IPS DF 19.7 (cell line): ENCODE data around the gene KLF13.

Experiments
- DNase-seq: peaks from one replicate; pipeline ENCODE4 v3.0.0-alpha.2; 2013; ENCODE audit warnings: low read depth, low spot score

The KLF13 gene

DNA sequence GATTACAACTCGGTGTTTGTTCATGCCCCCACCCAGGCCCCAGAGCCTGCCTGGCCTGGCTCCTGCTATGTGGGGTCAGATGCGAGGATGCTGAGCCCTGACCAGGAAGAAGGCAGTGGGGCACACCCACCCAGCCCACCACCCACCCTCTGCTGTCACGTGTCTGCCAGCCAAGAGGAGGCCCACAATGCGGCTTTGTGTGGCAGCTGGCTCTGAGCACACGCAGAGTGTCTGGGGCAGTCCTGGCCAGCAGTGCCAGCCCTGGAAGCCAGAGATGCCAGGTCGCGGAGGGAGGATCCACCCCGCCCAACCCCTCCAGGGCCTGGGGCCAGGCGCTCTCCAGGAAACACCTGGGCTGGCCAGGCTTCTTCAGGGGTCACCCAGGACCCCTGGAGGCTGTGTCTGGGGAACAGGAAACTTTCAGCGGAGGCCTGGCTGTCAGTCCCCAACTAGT is 26.4 kb upstream of the KLF13 start:
- DNase-seq, result no peak

DNA sequence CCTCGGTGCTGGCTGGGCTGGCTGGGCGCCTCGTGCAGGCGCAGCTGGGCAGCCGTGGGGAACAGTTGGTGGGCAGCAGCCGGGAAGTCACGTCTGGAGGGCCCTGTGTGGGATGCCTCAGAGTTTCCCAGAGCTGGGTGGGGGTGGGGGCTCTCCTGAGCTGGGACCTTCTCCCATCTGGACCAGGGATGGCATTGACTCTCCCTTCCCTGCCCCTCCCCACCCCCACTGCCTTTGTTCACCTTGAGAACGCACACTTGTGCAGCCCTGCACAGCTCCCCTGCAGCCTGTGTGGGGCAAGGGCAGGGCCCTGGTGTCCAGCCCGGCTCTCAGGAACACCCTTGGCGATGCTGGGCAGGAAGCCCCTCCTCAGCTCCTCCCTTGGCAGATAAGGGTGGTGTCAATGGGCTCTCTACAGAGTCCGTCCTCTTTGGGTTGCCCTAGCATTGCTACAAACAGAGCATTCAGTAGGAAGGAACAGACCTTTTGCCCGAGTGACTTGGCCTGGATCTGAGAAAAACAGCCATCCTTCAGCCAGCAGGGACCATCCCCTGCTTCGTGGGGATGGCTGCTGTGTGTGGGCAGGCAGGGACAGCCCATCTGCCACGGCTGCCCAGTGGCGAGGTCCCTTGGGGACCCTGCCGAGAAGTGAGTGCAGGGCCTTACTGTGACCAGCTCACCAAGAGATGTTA is 25.5 kb upstream of the KLF13 start:
- no peak for DNase-seq

DNA sequence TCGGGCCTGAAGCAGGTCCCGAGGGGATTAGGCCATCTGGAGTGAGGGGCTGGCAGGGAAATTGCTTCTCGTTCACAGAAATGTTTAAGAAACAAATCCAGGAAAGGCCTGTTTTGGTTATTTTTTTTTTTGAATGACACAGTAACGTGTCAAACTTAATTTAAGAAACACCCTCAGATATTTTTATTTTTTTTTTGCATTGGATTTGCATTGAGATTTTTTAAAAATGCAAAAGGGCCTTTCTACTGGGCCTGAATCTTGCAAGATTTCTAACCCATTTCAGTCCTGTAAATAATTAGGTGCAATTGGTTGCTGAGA is 25.0 kb upstream of the KLF13 start:
- no peak for DNase-seq

DNA sequence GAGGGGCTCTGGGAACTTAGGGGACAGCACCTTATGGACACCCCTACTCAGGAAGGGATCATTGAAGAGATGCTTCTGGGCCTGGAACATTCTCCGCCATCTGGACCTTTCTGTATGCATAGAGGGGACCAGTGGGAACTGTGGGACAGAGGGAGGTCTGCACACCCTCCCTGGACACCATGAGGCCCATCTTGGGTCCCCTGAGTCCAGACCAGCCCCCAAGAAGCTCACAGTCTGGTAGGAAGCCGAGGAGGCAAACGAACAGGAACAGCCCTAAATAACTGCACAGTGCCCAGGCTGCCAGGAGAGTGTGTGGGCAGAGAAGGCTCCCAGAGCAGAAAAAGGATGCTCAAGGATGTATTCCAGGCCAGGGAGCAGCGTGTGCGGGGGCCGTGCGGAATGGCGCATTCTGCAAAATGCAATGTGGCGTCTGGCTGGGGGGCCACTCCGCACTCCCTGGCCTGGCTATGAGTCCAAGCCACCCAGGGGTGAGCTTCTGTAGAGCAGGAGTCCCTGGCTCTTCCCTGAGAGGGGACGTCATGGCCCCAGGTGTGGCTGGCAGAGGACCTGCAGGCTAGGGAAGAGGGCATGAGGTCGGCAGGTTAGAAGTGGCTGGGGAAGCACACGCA is 24.5 kb upstream of the KLF13 start:
- no peak for DNase-seq

DNA sequence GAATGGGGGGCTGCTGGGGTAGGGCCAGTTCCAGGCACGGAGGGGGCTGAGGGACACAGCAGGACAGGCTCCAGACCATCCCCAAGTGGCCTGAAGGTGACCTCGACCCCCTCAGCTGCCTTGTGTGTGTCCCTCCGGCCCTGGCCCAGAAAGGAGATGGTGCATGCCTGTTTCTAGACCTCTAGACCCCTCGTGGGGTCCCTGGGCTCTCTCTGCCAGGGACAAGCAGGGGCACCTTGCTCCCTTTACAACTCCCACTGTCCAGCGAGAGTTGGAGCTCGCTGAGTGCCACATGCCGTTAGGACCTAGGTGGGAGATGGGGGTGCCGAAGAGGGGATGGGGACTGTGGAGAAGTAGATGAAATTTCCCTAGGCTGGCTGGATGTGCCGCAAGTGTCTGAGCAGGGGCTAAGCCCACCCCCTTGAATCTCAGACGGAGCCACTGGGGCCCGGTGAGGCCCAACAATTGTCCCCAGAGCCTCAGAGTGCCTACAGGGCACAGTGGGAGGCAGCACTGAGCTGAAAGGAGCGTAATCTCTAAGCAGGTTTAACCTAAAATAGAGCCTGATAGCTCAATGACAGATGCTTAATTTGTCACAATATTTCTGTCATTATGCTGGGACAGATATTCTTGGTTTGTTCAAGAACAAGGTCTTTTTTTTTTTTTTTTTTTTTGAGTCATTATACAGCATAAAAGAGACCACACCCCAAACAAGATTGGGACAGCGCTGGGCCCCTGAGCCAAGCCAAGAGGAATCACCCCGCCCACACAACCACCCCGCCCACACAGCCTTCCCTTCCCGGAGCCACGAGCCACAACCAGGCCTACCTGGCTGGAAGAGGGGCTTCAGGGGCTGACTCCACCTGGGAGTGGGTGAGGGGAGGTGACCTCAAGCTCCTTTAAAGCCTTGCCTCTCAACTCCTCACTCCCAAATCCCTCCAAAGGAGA is 23.6 kb upstream of the KLF13 start:
- DNase-seq, result no peak

DNA sequence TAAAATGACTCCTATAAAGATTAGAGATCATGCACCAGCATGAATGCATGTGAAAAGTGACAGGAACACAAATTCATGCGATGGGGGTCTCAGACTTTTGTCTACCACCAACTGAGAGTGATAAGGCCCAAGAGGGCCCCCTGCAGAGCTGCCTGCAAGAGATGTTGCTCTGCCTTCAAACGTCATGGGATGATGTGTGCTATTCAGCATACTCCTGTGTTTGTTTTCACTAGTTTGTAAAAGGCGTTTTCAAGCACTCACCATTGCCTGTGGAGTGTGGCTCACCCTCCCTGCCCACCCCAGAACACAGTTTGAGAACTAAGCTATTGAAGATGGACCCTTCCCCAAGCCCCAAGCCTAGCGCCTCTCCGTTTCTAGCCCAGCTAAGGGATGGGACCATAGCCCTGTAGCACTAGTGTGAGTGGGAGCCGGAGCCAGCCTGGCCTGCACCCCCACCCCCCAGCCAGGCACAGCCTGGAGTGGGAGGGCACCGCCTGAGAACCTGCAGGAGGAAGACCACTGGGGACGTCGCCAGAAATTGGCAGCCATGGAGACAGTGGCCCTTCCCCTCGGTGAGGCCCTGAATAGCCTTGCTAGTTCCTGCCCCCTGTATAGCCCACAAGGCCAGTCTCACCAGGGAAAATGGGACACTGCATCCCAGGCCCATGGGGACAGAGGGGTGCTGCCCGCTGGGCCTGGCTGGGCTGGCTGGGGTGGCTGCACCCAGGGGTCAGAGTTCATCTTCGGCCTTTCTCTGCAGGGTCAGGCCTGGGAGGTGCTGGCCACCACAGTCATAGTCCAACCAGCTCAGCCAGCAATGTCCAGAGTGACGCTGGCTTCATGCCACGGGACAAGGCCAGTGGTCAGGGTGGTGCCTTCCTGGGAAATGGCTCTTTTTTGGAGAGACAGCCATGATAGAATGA is 22.6 kb upstream of the KLF13 start:
- DNase-seq, result no peak

DNA sequence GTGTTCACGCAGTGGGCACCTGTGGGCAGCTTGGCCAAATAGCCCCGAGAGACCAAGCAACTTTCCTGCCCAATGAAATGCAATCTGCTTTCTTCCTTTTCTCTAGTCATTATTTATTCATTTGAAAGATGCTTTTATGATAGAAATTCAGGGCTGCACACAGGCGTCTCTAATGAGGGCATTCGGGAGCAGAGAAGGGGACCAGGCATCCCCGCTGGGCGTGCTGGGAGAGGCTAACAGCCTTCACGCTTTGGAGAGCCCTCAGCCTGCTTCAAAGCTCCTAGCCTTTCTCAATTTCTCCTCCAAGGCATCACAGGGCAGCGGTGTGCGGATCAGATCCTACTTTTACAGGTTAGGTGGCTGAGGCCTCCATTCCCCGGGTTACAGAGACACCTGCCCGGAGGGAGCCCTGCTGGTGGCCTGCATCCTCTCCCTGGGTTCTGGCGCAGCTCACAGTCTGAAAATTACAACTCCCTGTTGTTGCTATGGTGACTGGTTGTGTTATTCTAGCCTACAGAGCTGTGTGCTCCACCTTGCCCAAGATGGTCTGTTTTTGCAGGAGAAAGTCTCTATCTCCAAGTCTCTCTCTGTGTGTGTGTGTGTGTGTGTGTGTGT is 21.8 kb upstream of the KLF13 start:
- DNase-seq, result no peak

DNA sequence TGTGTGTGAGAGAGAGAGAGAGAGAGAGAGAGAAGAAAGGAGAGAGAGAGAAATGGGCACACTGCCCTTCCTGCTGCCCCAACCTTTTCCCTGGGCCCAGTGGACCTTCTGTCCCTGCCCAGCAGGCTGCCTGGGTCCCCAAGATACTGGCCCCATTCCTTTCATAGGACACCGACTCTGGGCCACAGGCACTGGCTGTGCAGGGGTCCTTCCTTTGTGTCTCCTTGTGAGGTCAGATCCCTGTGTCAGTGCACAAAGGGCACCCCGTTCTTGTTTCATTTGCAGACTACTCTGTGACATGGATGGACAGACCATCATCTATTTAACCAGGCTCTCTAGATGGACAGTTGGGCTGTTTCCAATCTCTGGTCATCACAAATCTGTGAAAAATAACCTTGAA is 21.3 kb upstream of the KLF13 start:
- DNase-seq, result no peak

DNA sequence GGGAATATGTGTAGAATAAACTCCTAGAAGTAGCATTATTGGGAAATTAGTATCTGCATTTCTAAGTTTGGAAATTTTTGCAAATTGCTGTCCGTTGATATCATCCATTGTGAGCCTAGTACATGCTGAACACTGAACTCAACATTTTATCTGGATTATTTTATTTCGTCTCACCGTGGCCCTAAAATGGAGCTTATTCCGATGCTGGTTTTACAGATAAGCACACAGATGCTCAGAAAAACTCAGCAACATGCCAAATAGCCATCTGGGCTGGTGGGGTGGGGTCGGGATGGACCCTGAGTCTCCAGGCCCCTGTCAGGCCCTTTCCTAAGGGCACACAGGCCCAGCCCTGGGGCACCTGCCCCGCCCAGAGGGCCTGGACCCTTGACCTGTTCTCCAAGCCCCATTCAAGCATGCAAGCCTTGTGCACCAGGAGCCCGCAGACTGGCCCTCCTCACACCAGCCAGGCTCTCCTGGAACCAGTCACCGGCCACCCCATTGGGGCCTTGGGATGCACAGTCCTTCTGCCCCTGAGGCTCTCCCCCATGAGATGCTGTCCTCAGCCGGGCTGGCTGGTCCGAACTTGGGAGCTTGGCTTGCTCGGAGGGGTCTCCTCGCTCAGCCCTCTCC is 20.7 kb upstream of the KLF13 start:
- no peak for DNase-seq

DNA sequence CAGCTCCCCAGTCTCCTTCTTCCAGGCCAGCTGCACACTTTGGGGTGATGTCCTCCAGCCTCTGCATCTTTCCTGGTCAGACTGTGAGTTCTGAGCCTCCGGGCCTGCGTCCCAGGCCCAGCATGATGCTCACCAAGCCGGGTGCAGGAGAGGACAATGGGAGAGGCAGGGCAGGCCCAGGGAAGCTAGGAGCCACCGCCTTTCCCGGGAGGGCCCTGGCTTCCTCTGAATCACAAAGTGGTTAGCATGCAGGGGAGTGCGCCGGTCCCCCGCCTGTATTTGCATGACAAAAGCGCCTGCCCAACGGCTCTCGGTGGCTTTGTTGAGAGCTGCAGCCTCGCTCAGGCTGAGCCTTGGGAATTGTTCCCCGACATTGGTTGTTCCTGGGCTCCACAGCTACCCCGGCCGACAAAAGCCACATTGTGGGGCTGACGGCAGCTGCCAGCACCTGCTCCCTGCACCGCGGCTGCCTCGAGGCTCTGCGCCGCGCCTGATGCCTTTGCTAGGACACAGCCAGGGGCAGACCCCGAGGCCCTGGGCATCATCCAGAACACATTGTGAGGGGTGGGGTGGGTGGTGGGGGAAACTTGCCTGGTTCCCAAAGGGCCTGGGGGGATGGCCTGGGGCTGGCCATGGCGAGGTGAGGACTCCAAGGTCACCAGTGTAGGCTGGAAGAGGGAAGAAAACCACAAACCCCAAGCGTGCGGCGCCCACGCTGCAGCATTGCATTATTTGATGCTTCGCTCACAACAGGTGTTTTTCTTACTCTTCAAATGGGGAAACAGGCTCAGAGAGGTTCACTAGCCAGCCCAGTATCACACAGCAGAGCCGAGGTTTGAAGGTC is 20.0 kb upstream of the KLF13 start:
- DNase-seq, result peak; percentile 94

DNA sequence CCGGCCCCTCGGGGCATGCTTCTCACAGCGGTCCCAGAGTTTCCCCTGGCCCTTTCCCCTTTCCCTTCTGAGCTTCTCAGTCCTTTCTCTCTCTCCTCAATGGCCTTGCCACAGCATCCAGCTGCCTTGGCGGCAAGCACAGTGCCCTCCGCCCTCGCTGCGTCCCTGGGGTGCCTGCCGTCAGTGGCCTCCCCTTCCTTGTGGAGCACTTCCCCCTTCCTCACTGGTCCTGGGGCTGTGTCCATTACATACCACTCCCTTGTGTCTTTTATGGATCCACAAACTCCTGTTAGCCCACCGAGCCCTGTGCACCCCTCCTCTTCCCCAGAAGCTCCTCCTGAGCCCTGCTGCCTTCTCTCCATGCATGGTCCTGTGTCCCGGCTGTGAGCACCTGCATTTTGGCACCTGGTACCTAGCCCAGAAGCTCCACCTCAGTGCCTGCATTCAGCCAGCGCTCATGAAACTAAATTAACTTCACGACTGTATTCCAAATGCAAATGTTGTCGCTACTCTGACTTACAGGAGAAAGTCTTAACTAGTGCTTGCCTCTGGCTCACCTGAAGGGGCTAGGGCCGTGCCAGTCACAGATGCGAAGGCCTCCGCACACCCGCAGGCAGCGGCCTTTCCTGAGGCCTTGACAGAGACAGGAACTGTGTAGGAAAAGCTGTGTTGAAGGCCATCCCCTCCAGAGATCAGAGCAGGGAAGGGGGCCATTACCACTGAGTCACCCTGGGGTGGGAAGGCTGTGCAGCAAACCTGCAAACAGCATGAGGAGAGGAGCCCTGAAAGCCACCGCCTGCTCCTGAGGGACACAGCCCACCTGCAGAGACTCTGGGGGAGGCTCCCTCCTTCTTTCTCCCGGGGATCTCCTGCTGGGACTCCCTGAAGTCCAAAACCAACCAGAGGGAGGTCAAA is 19.1 kb upstream of the KLF13 start:
- DNase-seq, result no peak

DNA sequence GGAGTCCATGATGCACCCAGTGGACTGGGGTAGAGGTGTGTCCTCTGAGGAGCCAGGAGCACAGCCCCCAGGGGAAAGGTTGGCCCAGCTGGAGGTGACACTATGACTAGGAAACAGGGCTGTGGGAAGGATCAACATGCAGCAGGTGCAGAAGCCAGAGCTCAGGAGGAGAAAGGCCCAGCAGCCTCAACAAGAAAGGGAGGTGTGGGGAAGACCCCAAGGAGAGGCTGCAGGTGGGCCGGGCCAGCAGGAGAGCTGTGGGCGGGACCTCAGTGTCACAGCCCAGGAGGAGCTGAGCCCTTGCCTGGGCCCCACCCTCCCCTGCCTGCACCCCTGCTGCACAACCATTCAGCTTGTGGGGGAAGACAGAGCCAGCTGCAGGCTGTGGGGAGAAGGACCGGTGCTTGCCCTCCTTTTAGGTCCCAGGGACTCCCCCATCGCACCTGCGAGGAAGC is 18.4 kb upstream of the KLF13 start:
- no peak for DNase-seq

DNA sequence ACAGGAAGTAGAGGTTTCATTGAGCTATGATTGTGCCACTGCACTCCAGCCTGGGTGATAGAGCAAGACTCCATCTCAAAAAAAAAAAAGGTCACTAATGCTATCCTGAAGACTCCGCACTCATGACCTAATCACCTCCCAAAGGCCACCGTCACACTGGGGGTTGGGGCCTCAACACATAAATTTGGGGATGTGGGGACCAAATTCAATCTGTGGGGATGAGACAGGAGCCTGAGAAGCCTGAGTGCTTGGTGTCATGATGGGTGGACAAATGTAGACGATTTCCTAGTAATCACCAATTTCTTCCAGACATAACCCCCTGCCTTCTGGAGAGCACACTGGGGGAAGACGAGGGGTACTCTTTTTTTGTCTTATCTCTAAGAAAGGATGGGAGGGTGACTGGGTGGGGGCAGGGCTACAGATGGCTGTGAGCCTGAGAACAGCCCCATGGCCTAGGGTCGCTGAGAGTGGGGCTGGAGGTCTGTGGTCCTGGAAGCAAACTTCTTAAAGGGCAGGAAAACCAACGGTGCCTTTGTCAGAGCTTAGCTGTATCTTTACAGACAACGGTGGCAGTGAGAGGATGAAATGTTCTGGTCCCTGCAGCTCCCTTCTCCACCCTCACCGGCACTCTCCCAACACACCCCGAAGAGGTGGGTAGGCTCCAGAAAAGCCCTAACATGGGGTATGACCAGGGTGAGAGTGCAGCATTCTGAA is 16.6 kb upstream of the KLF13 start:
- DNase-seq, result no peak

DNA sequence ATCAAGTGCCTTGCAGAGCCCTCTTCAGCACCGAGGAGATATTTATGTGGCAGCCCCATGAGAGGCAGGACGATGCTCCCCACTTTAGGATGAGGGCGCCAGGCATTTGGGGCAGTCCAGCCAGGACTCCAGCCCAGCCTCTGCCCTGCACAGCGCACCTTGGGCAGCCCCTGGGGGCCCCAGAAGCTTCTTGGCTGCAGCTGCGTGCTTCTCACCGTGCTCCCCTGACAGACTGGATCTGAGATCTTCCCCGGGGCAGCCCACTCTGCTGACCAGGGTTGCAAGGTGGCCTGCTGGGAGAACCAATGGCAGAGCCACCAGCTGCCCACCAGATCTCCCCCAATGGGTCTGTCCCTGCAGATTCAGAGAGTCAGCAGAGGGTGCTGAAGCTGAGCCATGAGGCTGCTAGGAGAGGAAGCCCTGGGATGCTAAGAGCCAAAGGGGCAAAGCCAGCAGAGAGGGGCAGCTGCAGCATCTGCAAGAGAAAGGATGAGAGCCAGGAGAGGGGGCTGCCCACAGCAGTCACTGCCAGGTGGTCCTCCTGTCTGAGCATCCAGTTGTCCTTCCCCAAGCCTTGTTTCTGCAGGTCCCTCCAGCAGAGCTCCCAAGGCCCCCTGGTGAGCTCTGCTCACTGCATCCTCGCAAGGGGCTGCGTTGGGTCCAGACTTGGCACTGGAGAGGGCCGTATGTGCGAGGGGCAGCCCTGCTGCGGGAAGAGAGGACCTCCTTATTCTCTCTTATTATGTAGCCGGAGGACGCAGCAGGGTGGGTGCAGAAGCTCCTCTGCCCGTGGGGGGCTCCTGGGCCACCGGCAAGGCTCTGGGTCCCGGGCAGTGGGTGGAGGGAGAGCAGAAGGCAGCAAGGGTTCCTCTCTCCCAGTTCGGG is 14.7 kb upstream of the KLF13 start:
- no peak for DNase-seq

DNA sequence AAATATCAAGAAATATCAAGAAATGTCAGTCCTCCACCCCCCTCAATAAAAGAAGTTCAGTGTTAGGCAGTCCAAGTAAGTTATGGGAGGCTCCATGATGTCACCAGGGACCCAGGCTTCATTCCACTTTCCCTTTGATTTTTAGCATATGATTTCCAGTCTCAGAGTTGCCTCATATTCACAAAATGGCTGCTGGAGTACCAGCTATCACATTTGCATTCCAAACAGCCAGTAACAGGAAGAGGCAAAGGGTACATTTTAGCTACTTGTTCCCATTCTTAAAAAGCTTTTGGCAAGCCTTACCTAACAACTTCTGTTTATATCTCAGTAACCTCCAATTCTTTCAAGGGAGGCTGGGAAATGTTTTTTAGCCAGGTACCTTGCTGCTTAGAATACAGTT is 13.4 kb upstream of the KLF13 start:
- DNase-seq, result no peak

DNA sequence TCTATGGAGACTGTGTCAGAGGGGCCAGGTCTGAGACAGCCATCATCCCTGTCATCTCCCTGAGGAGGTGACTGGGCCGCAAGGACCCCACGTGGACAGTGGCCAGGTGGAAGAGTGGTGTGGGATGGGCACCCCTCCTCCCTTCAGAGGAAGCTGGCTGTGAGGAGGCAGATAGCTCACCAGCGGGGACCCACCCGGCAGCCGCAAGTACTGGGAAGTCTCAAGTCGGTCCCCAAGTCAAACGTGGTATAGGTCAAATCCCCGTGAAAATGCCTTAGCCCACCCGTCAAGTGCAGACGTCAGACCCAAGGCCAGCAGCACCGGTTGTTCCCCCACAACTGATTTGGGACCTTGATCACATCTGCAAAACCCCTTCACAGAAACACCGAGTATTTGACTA is 12.3 kb upstream of the KLF13 start:
- DNase-seq, result no peak
